ENCODE measurements around the gene DNAAF9.

DNA sequence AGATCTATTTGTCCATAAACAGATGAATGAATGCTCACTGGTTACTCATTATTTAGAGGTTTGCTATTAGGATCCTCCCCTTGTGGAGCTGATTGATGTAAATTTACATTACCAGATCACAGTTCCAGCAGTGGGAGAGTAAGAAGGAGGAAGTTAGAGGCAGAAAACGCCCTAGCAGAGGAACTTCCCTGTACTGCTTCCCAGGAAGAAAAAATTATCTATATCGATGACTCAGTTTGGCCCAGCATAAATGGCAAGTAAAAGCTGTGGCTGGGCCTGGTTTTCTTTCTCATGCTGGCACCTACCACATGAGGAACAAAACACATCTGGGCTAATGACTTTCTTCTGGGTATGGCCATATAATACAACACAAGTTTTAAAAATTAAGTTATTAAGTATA is 35.7 kb downstream of the DNAAF9 start:
- TF ChIP-seq, protein P1, sequence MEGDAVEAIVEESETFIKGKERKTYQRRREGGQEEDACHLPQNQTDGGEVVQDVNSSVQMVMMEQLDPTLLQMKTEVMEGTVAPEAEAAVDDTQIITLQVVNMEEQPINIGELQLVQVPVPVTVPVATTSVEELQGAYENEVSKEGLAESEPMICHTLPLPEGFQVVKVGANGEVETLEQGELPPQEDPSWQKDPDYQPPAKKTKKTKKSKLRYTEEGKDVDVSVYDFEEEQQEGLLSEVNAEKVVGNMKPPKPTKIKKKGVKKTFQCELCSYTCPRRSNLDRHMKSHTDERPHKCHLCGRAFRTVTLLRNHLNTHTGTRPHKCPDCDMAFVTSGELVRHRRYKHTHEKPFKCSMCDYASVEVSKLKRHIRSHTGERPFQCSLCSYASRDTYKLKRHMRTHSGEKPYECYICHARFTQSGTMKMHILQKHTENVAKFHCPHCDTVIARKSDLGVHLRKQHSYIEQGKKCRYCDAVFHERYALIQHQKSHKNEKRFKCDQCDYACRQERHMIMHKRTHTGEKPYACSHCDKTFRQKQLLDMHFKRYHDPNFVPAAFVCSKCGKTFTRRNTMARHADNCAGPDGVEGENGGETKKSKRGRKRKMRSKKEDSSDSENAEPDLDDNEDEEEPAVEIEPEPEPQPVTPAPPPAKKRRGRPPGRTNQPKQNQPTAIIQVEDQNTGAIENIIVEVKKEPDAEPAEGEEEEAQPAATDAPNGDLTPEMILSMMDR (conservative IDR thresholded peaks at IDR 0.05 in 1 of 2, IDR thresholded peaks at IDR 0.05 in 1 of 2; ENCODE audit: low read depth in 1 of 2, low read length in 2 of 2), result no peak
- TF ChIP-seq EZH2 (IDR thresholded peaks at IDR 0.05; ENCODE audit: low read length, missing control alignments), result no peak
